ENCODE data around the gene DCLK1.

The DCLK1 gene

DNA sequence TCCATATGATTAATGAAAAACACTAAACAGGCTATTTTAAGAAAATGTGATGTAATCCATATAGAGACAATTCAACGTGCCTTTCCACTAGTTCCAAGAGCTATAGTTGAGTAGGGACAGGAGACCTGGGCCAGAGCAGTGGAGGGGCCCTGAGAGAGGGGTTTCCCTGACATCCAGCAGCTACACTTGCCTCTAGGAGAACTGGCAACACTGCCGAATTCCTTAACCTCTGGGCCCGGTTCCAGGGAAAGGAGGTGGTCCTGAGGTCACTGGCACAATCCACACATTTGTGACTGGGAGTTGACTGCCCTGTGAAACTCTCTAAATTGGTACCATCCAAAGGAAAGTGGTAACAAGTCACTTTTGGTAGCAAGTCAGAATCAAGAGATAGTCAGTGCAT is 264.4 kb downstream of the DCLK1 start:
- Histone ChIP-seq H3K9me2 (replicated peaks; ENCODE audit: low read depth, low read length) (no peaks in the 10 kb centered on the region), H3K4me1 (ENCODE audit: insufficient read depth, low read length, poor library complexity, severe bottlenecking) (no peaks in the 10 kb centered on the region), H3F3A (ENCODE audit: low read depth) (no peaks in the 10 kb centered on the region), H3K27me3 (ENCODE audit: insufficient read depth, low read length, poor library complexity, severe bottlenecking) (no peaks in the 10 kb centered on the region), H3K9ac (ENCODE audit: low read depth, low read length, poor library complexity, severe bottlenecking) (no peak overlapping the region), H2AFZ (ENCODE audit: low read length) (no peak overlapping the region), H3K36me3 (ENCODE audit: insufficient read depth, low read length) (no peaks in the 10 kb centered on the region), H4K20me1 (ENCODE audit: insufficient read depth, low read length, poor library complexity, severe bottlenecking) (no peaks in the 10 kb centered on the region), H3K9me3 (ENCODE audit: insufficient read depth, low read depth, low read length) (no peaks in the 10 kb centered on the region), H3K79me2 (ENCODE audit: insufficient read depth, low read length) (no peaks in the 10 kb centered on the region), H3K4me3 (ENCODE audit: low read length, poor library complexity, severe bottlenecking) (no peak overlapping the region), H3K4me2 (ENCODE audit: low read depth, low read length, poor library complexity, severe bottlenecking) (no peak overlapping the region)
- TF ChIP-seq CTCF (conservative IDR thresholded peaks at IDR 0.05; ENCODE audit: low read length) (no peak), EZH2phosphoT487 (IDR thresholded peaks at IDR 0.05; ENCODE audit: borderline replicate concordance) (no peak)

- Histone ChIP-seq H3K9me3 (ENCODE audit: insufficient read depth, low read depth, low read length) (no peaks in the 10 kb centered on the region), H3K4me2 (ENCODE audit: low read depth, low read length, poor library complexity, severe bottlenecking) (no peak overlapping the region), H3K36me3 (ENCODE audit: insufficient read depth, low read length) (no peaks in the 10 kb centered on the region), H3K9ac (ENCODE audit: low read depth, low read length, poor library complexity, severe bottlenecking) (no peak overlapping the region), H2AFZ (ENCODE audit: low read length) (no peak overlapping the region), H3F3A (ENCODE audit: low read depth) (no peaks in the 10 kb centered on the region), H3K79me2 (ENCODE audit: insufficient read depth, low read length) (no peaks in the 10 kb centered on the region), H3K9me2 (replicated peaks; ENCODE audit: low read depth, low read length) (no peaks in the 10 kb centered on the region), H3K4me3 (ENCODE audit: low read length, poor library complexity, severe bottlenecking) (no peak overlapping the region), H3K27me3 (ENCODE audit: insufficient read depth, low read length, poor library complexity, severe bottlenecking) (no peaks in the 10 kb centered on the region), H4K20me1 (ENCODE audit: insufficient read depth, low read length, poor library complexity, severe bottlenecking) (no peaks in the 10 kb centered on the region), H3K4me1 (ENCODE audit: insufficient read depth, low read length, poor library complexity, severe bottlenecking) (no peaks in the 10 kb centered on the region)
- TF ChIP-seq CTCF (conservative IDR thresholded peaks at IDR 0.05; ENCODE audit: low read length) (no peak), EZH2phosphoT487 (IDR thresholded peaks at IDR 0.05; ENCODE audit: borderline replicate concordance) (no peak)
Measured at GRCh38 chr13:35865341-35866240, 265.6 kb downstream of the DCLK1 start.

GRCh38 chr13:35860661-35861060 is 270.5 kb downstream of the DCLK1 start:
- no peak overlapping the region for H2AFZ ChIP-seq (ENCODE audit: low read length)
- no peak overlapping the region for H3K4me3 ChIP-seq (ENCODE audit: low read length, poor library complexity, severe bottlenecking)
- no peak overlapping the region for H3K9ac ChIP-seq (ENCODE audit: low read depth, low read length, poor library complexity, severe bottlenecking)
- no peaks in the 10 kb centered on the region for H3F3A ChIP-seq (ENCODE audit: low read depth)
- no peaks in the 10 kb centered on the region for H3K36me3 ChIP-seq (ENCODE audit: insufficient read depth, low read length)
- H3K9me3 ChIP-seq (ENCODE audit: insufficient read depth, low read depth, low read length) = no peaks in the 10 kb centered on the region; the same call in 1 of the 2 replicates
- TF ChIP-seq CTCF (conservative IDR thresholded peaks at IDR 0.05; ENCODE audit: low read length) (no peak), EZH2phosphoT487 (IDR thresholded peaks at IDR 0.05; ENCODE audit: borderline replicate concordance) (no peak)
- H3K9me2 ChIP-seq (replicated peaks; ENCODE audit: low read depth, low read length) = no peaks in the 10 kb centered on the region
- H3K27me3 ChIP-seq (ENCODE audit: insufficient read depth, low read length, poor library complexity, severe bottlenecking) = no peaks in the 10 kb centered on the region
- no peaks in the 10 kb centered on the region for H3K4me1 ChIP-seq (ENCODE audit: insufficient read depth, low read length, poor library complexity, severe bottlenecking)
- H3K79me2 ChIP-seq (ENCODE audit: insufficient read depth, low read length) = no peaks in the 10 kb centered on the region
- no peak overlapping the region for H3K4me2 ChIP-seq (ENCODE audit: low read depth, low read length, poor library complexity, severe bottlenecking)
- no peaks in the 10 kb centered on the region for H4K20me1 ChIP-seq (ENCODE audit: insufficient read depth, low read length, poor library complexity, severe bottlenecking)

Measured in Loucy (cell line).